ENCODE measurements around the gene SLC2A1.

SLC2A1 gene

DNA sequence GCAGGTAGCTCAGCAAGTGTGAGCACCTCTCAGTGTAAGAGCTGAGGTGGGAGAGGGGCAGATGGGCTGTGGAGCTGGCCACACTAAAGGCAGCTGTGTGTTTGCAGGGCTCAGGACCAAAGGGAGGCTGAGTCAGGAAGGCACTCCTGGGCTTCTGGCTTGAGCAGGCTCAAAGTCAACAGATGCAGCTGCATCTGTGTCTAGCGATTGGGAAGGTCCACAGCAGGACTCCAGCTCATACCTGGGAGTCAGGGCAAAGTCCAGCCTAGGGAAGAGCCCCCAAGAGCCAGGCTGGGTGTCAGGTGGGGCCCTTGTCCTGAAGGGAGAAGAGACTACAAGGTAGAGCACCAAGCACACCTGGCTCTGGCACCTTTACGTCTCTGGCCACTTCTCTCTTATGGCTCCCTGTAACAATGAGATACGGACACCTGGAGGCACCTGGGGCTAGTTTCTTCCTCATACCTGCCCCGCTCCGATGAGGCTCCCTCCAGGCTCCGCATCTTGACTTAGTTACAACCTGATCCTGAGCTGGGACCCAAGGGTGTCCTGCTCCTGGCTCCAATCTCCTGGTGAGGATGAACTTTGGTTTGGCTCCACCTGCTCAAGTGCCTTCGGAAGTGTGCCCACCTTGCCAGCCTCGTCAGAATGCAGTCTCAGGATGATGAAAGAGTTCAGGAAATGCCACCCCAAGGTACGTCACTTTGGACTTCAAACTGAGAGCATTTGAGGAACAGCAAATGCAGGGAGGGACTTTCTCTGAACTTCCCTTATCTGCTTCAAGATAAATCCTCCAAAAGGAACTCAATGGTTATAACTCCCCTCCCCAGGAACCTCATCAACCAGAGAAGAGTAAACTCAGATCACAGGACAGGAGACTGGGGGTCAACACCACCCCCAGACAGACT is 21.5 kb upstream of the SLC2A1 start:
- peak; percentile 85 for DNase-seq

DNA sequence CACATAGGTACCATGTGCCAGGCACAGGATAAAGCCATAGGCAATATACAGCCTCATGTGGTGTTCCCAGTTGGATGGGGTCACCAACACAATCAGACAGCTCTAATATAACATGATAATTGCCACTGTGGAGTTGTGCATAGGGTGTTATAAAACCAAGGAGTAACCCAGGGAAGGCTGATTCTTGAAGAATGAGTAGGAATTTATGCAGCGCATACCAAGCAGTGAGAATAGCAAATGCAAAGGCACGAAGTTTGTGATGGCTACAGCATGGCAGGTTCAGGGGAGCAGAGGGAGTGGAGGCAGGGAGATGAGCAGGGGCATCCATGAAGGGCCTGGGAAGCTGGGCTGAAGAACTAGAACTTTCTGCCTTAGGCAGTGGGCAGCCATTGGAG is 20.4 kb upstream of the SLC2A1 start:
- no peak for DNase-seq

DNA sequence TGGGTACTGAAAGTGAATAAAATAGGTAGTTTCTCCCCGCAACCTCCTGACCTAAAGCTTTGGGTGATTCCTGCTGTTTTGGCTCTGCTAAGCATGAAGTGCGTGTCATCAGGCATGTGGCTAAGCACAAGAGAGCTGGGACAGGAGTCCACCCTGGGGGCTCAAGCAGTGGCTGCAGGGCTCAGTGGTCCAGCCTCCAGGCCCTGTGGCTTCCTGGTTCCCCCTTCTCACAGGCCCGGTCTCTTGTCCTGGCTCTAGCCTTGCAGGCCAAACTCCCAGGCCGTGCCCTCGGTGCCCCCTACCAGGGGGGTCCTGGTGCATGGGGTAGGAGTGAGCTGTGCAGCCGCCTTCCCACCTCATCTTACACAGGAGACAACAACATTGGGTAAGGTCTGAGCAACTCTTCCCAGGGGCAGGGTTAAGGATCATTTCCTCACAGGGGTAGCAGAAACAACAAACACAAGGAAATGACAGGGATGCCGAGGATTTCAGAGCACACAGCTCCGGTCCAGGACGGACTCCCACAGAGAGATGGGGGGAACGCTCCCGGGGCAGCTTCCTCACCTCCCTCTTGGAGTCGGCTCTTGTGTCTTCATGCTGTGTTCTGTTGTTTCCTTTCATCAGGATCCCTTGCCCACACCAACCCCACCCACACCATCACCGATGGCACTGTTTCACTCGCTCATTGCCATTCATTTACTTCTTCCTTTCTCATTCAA is 19.8 kb upstream of the SLC2A1 start:
- no peak for DNase-seq

DNA sequence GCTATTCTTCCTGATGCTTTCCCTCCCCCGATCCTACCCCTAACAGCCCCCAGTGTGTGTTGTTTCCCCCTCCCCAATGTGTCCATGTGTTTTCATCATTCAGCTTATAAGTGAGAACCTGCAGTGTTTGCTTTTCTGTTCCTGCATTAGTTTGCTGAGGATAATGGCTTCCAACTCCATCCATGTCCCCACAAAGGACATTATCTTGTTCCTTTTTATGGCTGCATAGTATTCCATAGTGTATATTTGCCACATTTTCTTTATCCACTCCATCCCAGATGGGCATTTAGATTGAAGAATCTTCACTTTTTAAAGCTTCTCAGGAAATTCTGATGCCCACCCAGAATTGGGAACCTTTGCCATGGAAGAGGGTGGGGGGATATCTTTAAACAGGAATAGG is 19.0 kb upstream of the SLC2A1 start:
- DNase-seq = no peak

DNA sequence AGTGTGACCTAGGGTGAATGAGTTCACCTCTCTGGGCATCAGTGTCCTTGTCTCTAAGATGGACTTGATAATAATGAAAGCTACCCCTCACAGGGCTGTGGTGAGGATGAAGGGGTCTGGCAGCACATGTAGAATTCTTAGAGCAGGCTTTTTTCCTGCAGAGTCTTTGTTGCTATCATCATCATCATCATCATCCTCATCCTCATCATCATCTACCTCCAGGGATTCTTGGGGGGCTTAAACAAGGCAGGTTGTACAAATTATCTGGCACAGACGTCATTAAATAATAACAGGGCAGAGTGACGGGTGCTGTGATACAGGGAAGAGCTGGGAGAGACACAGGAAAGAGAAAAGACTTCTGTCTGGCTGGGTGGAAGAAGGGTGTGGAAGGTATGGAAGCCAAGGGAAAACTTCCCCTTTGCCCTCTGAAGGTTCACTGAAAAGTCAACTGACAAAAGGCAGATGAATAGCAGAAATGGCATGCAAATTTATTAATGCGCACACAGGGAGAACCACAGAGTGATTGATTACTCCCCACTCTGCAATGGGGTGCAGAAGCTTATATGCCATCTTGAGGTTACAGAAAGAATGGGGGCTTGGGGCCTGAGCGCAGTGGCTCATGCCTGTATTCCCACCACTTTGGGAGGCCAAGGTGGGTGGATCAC is 17.0 kb upstream of the SLC2A1 start:
- no peak for DNase-seq

DNA sequence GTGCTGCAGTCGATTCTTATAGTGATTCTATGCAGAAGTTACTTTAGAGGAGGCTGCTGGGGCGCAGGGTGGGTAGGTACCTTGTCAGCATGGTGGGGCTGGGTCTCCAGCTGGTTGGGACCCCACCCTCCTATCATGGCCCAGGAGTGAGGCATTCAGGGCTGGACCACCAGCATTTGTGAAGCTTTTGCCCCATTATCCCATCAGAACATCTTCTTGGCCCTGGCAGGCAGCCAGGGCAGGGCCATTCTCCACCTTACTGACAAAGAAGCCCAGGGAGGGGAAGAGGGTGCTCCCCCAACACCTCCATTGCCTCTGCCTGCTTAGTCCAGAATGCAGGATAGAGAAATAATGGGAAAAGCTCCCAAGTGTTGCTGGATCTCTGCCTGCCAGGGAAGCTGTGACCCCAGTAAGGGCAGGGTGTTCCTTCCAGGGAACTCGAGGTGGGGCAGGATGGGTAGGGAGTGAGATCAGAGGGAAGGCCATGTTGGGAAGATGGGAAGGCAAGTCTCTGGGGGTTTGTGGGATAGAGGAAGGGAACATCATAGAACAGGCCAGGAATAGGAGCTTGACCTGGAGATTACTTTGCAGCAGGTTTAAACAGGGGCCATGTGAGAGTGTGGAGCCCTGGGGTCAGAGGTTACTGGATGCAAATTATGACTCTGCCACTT is 16.2 kb upstream of the SLC2A1 start:
- no peak for DNase-seq

DNA sequence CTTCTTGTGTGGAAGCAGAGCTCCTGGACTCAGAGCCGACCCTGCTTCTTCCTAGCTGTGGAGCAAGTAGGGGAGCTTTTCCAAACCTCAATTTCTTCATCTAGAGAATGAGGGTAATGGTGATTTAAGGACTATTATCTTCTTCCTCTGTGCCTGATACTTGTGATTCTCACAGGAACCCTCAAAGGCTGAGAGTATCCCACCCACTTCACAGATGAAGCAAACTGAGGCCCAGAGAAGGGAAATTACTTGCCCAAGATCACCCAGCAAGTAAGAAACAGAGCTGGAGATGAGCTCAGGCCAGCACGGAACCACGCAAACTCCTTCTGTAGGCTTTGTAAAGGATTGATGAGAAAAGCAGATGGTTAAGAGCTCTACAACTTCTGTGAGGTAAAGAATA is 15.1 kb upstream of the SLC2A1 start:
- DNase-seq = no peak

DNA sequence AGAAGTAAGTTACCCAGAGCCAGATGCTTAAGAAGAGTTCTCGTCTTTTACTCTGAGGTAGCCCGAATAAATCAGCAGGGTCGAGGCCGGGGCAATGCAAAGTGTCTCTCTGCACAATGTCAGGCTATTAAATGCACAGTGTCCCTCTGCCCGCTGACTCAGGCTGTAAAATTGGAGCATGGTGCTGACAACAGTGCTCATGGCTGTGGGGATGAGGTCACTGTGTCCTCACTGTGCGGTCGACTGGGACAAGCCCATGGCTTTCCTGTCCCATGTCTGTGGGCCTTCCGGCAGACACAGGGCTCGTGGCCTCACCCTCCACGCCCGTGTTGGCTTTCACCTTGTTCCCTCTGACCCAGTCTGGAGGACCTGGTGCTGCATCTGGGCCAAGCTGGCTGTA is 14.6 kb upstream of the SLC2A1 start:
- no peak for DNase-seq

DNA sequence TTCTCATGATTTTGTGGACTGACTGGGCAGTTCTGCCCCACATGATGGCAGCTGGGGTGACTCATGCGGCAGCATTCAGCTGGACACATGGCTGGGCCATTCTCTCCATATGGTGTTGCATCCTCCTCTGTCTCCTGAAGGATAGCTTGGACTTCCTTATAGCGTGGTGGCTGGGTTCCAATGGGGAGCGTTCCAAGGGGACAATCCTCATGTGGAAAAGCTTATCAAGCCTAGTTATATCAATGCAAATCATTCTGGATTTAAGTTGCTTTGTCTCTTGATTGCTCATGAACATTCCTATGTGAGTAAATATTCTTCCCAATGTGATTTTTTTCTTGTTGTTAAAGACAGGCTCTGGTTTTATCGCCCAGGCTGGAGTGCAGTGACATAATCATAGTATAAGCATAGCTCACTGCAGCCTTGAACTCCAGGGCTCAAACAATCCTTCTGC is 13.2 kb upstream of the SLC2A1 start:
- no peak for DNase-seq

DNA sequence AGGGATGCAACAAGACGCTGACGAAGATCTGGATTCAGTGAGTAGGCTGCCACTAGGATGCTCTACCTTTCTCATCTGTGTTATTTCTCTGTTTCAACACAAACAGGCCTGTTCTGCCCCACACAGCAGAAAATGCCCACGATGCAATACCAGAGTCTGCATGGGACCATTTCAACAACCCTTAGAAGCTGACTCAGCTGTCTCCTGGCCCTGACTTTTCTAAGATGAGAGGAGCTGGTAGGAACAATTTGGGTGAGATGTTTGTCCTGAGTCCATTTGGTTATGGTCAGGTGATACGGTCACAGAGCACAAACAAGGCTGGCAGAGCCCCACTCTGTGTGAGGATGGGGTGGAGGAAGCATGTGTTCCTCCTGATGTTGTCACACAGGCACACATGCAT is 11.5 kb upstream of the SLC2A1 start:
- no peak for DNase-seq

DNA sequence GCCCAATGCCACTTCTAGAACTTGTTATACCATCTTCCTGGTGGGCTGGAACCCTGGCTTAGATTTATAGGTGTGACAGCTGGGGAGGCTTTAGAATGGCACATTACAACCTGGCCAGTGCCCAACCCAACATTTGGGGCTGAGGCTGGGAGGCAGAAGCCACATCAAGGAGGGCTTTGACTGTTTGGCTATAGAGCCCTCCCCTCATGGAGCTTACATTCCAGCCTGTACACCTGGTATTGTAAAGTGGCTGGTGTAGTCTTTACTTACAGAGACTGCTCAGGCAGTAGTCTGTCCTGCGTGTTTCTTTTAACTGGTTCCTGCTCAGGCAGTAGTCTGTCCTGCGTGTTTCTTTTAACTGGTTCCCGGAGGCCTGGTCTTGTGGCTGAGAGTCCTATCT is 10.0 kb upstream of the SLC2A1 start:
- DNase-seq = no peak

DNA sequence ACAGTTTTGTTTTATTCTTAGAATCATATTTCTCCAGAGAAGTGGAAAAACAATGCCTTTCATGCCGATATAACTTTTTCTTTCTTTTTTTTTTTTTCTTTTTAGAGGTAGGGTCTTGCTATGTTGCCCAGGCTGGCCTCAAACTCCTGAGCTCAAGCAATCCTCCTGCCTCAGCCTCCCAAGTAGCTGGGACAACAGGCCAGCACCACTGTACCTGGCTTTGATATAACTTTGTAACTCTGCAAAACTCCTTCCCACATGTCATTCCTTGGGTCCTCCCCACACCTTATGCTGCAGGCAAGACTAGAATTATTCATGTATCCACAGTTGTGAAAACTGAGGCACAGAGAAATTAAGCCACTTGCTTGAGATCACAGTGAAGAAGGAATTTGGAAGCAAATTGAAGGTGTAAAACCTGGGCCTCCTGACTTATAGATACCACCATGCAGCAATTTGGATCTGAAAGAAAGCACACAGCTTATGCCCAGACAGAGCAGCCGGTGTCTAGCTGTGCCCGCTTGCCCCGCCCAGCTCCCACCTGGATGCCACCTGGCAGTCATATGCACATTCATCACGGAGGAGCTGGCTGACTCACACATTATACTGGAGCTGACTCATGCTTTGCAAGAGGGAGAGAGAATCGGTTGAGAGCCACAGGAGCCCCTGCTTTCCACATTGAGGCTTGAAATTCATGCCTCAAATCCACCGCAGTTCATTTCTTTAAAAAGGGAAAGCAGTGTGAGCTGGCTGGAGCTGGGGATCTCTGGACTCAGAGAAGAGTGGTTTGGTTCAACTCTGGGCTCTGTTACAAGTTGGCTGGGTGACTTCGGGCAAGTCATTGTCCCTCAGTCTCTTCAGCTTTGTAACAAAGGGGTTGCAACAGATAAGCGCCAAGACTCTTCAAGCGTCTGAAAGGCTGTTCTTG is 8.3 kb upstream of the SLC2A1 start:
- DNase-seq = peak; percentile 68

DNA sequence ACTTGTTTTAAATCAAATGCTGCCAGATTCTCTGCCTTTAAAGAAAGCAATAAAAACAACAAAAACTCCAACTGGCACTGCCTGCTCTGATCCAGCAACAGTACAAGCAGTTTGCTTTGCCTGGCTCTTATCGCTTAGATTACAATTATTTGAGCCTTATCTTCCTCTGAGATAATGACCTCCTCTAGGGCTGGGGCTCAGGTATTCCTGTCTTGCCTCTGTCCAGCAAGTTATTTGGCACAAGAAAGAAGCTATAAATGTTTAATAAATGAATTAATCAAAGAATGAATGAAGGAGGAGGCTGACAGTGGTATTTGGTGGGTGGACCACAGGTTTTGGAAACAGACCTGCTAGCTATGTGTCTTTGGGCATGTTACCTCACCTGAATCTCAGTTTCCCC is 6.7 kb upstream of the SLC2A1 start:
- no peak for DNase-seq

DNA sequence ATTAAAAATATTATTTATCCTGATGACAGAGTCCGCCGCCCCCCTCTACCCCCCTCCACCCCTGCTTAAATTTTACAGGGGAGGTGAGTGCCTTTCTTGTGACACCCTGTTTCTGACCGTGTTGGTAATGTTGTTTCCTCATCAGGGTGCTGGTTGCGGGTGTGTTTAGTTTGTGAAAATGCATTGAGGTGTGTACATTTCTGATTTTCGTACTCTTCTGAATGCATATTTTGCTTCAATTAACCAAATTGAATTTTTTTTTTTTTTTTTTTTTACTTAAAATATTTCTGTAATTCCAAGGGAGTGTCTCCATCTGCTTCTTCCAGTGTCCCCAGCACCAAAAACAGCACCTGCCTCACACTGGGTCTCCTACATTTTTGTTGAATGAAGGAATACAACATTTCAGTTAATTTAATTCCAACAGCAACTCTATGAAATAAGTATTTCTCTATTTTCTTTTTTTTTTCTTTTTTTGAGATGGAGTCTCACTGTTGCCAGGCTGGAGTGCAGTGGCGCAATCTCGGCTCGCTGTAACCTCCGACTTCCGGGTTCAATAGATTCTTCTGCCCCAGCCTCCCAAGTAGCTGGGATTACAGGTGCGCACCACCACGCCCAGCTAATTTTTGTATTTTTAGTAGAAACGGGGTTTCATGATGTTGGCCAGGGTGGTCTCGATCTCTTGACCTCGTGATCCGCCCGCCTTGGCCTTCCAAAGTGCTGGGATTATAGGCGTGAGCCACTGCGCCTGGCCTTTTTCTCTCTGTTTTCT is 5.6 kb upstream of the SLC2A1 start:
- DNase-seq = no peak

DNA sequence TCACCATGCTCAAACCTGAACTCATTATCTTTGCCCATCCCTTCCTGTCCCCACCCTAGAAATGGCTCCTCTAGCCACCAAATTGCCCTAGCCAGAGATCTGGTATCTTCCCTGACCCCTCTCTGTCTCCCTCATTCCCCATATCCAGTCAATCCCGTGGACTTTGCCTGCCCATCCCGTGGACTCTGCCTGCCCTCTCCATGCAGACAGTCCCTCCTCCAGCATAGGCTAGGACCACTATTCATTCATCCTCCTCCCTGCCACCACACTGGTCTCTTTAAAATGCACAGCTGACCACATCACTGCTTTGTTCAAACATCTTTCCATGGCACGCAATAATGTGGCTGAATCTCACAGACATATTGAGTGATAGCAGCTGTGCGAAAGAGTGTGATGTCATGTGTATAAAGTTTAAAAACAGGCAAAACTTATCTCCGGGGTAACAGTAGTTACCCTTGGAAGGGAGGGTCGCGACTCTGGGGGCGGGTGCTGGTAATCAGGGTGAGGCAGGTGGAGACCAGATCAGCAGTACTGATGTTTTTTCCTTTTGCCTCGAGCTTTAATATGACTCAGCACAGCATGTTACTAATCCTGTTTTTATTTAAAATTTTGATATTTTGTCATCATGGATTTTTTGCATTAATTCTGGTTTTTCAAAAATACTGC is 4.8 kb upstream of the SLC2A1 start:
- no peak for DNase-seq

DNA sequence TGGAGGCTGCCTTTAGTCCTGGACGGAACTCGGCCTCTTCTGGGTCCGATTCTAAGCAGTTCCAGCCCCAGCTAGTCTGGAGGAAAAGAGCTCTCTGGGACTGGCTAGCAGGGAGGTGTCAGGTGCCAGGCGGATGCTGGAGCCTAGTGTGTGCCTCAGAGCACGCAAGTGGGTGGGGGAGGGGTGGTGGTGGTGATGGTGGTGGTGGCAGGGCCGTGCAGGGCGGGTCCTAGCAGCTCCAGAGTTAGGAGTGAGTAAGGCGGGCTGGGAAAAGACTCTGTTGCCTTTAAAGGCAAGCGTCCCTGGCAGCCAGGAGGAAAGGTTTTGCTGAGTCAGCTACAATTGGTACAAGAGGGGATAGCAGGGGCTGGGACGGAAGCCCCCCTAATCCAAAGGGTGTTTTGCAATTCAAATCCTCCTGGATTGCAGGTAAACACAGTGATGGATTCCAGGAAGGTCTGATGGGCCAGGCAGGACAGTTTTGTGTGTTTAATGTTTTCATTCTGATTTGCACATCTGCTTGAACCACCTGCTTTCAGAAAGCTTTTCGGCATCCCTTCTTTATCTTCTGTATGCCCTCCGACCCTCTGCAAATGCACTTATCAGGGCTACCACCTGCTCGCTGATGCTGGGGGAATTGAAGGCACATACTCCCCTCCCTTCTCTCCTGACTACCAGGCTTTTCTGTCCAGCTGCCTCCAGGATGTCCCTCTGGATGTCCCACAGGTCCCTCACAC is 4.1 kb upstream of the SLC2A1 start:
- no peak for DNase-seq

DNA sequence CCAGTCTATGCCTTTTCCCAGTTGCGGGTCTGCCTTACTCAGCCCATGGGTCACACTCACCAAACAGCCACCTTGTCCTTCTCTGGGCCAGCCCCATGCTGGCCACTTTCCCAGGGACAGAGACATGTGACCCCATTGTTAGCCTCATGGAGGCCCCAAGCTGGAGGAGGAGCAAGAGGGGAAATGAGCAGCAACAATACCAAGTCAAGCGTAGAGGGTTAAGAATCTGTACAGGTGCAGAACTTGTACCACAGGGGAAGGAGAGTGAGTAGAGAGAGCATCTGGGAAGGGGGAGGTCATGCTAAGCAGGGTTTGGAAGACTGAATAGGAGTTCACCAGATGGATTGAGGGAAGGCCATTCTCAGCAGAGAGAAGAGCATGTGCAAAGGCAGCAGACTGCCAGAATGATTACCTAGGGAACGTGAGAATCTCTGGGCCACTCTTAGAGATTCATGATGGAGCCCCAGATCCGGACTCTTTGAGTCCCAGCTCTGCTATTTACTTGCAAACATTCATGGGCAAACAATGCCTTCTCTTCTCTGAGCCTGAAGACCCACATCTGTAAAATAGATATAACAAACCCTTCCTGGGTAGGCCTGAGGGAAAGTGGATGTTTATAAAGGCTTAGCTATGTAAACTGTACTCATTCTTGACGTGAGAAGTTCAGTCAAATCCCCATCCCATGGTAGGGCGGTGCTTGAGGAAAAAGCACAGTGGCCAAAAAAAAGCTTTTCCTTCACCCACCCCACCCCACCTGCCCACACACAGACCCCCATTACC is 2.8 kb upstream of the SLC2A1 start:
- DNase-seq = no peak

DNA sequence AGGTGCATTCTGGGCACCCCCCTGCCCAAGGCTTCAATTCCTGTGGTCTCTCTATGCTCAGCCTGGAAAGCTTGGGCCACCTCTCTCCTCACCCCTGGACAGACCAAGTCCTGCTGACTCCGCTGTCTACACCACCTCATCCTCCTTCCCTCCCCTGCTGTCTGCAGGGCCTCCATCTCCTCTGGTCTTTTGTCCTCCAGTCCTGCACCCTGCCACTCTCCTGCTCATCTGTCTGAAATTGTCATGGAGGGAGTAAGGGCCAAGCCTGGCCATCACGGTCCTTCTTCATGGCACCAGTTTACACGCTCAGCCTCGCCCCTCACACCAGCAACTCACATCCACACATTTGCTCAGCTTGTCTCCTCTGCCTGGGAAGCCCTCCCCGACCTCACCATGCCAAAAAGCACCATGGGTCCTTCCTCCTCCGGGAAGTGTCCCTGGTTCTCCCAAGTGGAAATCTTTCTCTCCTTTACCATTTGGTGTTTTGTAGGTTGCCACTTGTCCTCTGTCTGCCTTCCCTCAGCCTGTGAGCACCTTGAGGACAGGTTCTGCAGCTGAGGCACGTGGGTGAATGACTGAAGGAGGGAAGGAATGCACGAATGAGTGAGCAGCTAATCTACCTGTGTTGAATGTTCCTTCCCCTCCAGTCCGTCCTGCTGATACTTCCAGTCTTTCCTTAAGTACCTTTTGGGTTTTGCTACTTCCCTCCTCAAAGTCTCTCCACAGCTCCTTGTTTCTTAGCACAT is 2.1 kb upstream of the SLC2A1 start:
- no peak for DNase-seq

DNA sequence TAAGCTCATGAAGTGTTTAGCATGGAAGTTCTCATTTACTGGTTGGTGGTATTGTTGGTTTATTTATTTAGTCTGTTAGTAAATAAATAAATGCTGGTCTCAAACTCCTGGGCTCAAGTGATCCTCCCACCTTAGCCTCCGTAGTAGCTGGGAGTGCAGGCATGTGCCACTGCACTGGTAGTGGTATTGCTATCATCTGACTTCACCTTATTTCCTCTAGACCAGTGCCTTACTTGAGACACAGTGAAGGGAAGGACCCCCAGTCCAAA is 1.4 kb upstream of the SLC2A1 start:
- DNase-seq = no peak
